ENCODE measurements around the gene TOR4A. TPM values are rescaled to one million over a fixed set of nuclear protein-coding genes. Genes with fewer than 3 reads are reported as not detected.

The TOR4A gene
- polyA plus RNA-seq, 2 of the 4 experiments (the other 2 are of a cell fraction): 9.8 to 18.6 TPM

- DNase-seq (ENCODE audit: low read depth in 1 of 2, low spot score in 1 of 2) (no peak), ATAC-seq (no peak; a peak in 1 of 6 replicates), FAIRE-seq (no peak)
- Histone ChIP-seq H3K9me3 (no peaks in the 10 kb centered on the region), H3K4me2 (no peak overlapping the region), H3K4me3 (no peak overlapping the region), H3K27ac (no peak overlapping the region), H3K4me1 (peaks cover 19% of the 10 kb centered on the region)
- ChIA-PET CTCF (interaction anchor here (1.3 to 13.1 kb wide), 3 partner anchors 8 to 177 kb away, joined by 3 to 236 read pairs (median 5); partner anchors contain the start of gene NELFB), POLR2A (interaction anchor here (1.0 to 1.1 kb wide), 2 partner anchors 8 to 12 kb away, joined by 3 read pairs; no protein-coding TSS in a partner anchor)
- 93% methylated on average over 20 of the region's 36 CpGs for WGBS (ENCODE audit: missing lambda C conversion rate)
- TF ChIP-seq FOSB (CRISPR knock-in tag; IDR thresholded peaks at IDR 0.05): peak; percentile 66; the same call in 1 of the 2 replicates
- no peak for TF ChIP-seq HOXB5 (CRISPR knock-in tag; IDR thresholded peaks at IDR 0.05)
Observed at GRCh38 chr9:137244486-137245449, 32.8 kb upstream of the TOR4A start.

- CTCF ChIA-PET: interaction anchor here (1.7 to 13.1 kb wide), 3 partner anchors 9 to 16 kb away, joined by 5 to 236 read pairs (median 13); partner anchors contain the start of gene NELFB
- H3K4me3 ChIP-seq: no peak overlapping the region
- no peak for TF ChIP-seq TFCP2L1 (CRISPR knock-in tag; IDR thresholded peaks at IDR 0.05)
- TF ChIP-seq PHF8 (IDR thresholded peaks at IDR 0.05; ENCODE audit: borderline replicate concordance, low read depth): no peak
- TF ChIP-seq BHLHE40 (IDR thresholded peaks at IDR 0.05; ENCODE audit: low read depth, low read length): no peak
- no peak for TF ChIP-seq HOXB5 (CRISPR knock-in tag; IDR thresholded peaks at IDR 0.05)
- TF ChIP-seq CHD4 (IDR thresholded peaks at IDR 0.05; ENCODE audit: borderline replicate concordance): no peak
- TF ChIP-seq MAZ (IDR thresholded peaks at IDR 0.05; ENCODE audit: borderline replicate concordance, low read depth, low read length): no peak
- TF ChIP-seq ZFP36 (IDR thresholded peaks at IDR 0.05; ENCODE audit: borderline replicate concordance, partially characterized antibody): no peak
- TF ChIP-seq FOSB (CRISPR knock-in tag; IDR thresholded peaks at IDR 0.05): no peak
- TF ChIP-seq EHMT2 (IDR thresholded peaks at IDR 0.05; ENCODE audit: low read depth): no peak
- TF ChIP-seq RFX5 (IDR thresholded peaks at IDR 0.05): no peak
- no peak for TF ChIP-seq CBX8 (IDR thresholded peaks at IDR 0.05)
- no peak for TF ChIP-seq REST (IDR thresholded peaks at IDR 0.05)
- 86% methylated on average over 23 of the region's 25 CpGs for WGBS (ENCODE audit: missing lambda C conversion rate)
- no peak overlapping the region for H3K27ac ChIP-seq
- DNase-seq (ENCODE audit: low read depth in 1 of 2, low spot score in 1 of 2): no peak
- POLR2A ChIA-PET: interaction anchor here (1.0 kb wide), 1 partner anchor 11 kb away, joined by 3 read pairs; no protein-coding TSS in a partner anchor
- H3K4me2 ChIP-seq: no peak overlapping the region
- ATAC-seq: peak in 1 of 2 experiments; percentile 3; a peak in 3 of 6 replicates
- no peaks in the 10 kb centered on the region for H3K9me3 ChIP-seq
- peaks cover 19% of the 10 kb centered on the region for H3K4me1 ChIP-seq
- FAIRE-seq: no peak
Observed at GRCh38 chr9:137245450-137246421, 31.8 kb upstream of the TOR4A start.

GRCh38 chr9:137247135-137247915 is 30.2 kb upstream of the TOR4A start:
- Histone ChIP-seq H3K4me3 (no peak overlapping the region), H3K4me1 (peaks cover 19% of the 10 kb centered on the region), H3K9me3 (no peaks in the 10 kb centered on the region), H3K4me2 (no peak overlapping the region), H3K27ac (no peak overlapping the region)
- no peak for FAIRE-seq
- ATAC-seq: no peak
- POLR2A ChIA-PET: no interaction called here
- TF ChIP-seq CHD4 (IDR thresholded peaks at IDR 0.05; ENCODE audit: borderline replicate concordance) (no peak), RFX5 (IDR thresholded peaks at IDR 0.05) (no peak), JUN (IDR thresholded peaks at IDR 0.05) (no peak), RNF2 (IDR thresholded peaks at IDR 0.05; ENCODE audit: borderline replicate concordance, low read depth) (no peak), MAZ (IDR thresholded peaks at IDR 0.05; ENCODE audit: borderline replicate concordance, low read depth, low read length) (no peak), EHF (CRISPR knock-in tag; IDR thresholded peaks at IDR 0.05) (no peak), NR3C1 (IDR thresholded peaks at IDR 0.05) (no peak), ZSCAN20 (CRISPR knock-in tag; IDR thresholded peaks at IDR 0.05) (no peak), CBX2 (IDR thresholded peaks at IDR 0.05; ENCODE audit: borderline replicate concordance, low read depth) (no peak)
- DNase-seq (ENCODE audit: low read depth in 1 of 2, low spot score in 1 of 2): no peak
- WGBS (ENCODE audit: missing lambda C conversion rate): 80% methylated on average over 19 of the region's 20 CpGs
- CTCF ChIA-PET: interaction anchor here (0.6 to 13.1 kb wide), 7 partner anchors 10 to 470 kb away, joined by 3 to 236 read pairs (median 3); partner anchors contain the start of gene NELFB
